Heart left ventricle (tissue), 13 donors: ENCODE data around the gene CELF2.

Experiments used
- CTCF ChIP-seq, 12 donors: fragments of 200-600 bp; sonication (generic) in 4 of 12; IDR thresholded peaks; one replicate each; pipeline versions ENCODE4 v1.5.0 to v1.8.0; 2018 to 2022; ENCODE audit warnings: antibody characterized with exemption in 12 of 12, mild to moderate bottlenecking in 5 of 12
- POLR2A ChIP-seq, 2 donors: fragments of 450-650 bp; IDR thresholded peaks; one replicate each; pipeline ENCODE4 v1.6.1; 2017; ENCODE audit warnings: antibody characterized with exemption in 2 of 2, mild to moderate bottlenecking in 2 of 2, moderate library complexity in 2 of 2
- donor health status: ischemic (EF 13 %, LVEDD 7.1; RV severe dilation, severe dysfunction).
- donor health status: DM: no; HTN: yes; CAD: no.
- donor health status: DM: no; HTN: no; CAD: no.
- donor health status: ischemic (EF 25% LVEDD 6.9; RV normal size, moderate dysfunction).
- donor health status: ischemic (EF 25% LVEDD 5.7; RV mildly dilated, moderate dysfunction).
- donor health status: ischemic (EF 35%, LVEDD 5.7; RV mildly dilated, moderate dysfunction).
- donor health status: nonischemic (EF 11% LVEDD 7.7; RV severe dilation, severe dysfunction).
- donor health status: DM: yes; HTN: yes; CAD: no.
- donor health status: PGD.
- donor health status: ischemic (EF 29% LVEDD 5.4; RV normal size, mild dysfunction).
- donor health status: nonischemic (EF 23%, LVEDD 6.1; RV moderate dilation, normal function).

DNA sequence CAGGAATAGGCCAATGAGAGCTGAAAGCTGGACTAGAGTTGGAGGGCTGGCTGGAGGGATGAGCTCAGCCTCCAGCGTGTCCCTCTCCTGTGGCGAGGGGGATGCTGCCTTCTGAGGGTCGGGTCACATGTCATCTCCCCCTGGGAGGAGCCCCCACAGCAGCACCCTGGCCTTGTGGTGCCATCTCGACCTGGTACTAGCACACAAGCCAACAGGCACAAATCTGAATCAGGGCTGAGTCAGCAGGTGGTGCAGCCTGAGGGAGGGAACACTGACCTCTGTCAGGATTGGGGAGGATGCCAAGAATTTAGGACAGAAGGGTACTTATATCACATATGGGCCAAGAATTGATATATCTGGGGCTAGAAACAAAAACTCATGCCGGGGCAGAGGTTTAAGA lies 280.4 kb downstream of the CELF2 start:
- no peak for TF ChIP-seq POLR2A (IDR thresholded peaks at IDR 0.05)
- TF ChIP-seq CTCF (IDR thresholded peaks at IDR 0.05), result no peak
